HG03354 (cell line): ENCODE measurements around the gene MCOLN2.
"Not testable (repeated sequence)": the region's sequence is repeated elsewhere in the genome, so short reads cannot be mapped to it uniquely, and the experiment has no call there.

Source experiments
- ATAC-seq: cut with Tn5 transposase; IDR thresholded peaks from one replicate; pipeline ENCODE4 v1.9.1; 2021; ENCODE audit warnings: mild to moderate bottlenecking; ENCODE audit not compliant: unreplicated experiment, poor library complexity, severe bottlenecking

MCOLN2 gene

GRCh38 chr1:84996846-84997666, at the start of gene MCOLN2:
Gene MCOLN2, minus strand, starts transcription at chr1:84997113. Its CDS starts 241 bp downstream, at chr1:84996872.
- peak; percentile 57 for ATAC-seq

GRCh38 chr1:85042413-85042812, 45.5 kb upstream of the MCOLN2 start:
- ATAC-seq, result no peak

- no peak for ATAC-seq
Measured at GRCh38 chr1:85041793-85042192, 44.9 kb upstream of the MCOLN2 start.

GRCh38 chr1:85033221-85033620, 36.3 kb upstream of the MCOLN2 start:
- no peak for ATAC-seq

GRCh38 chr1:85030536-85030935, 33.6 kb upstream of the MCOLN2 start:
- ATAC-seq, result no peak

GRCh38 chr1:85028151-85028550, 31.2 kb upstream of the MCOLN2 start:
- ATAC-seq, result no peak

GRCh38 chr1:85027242-85027983, 30.5 kb upstream of the MCOLN2 start:
- ATAC-seq, result peak; percentile 77

GRCh38 chr1:85025940-85026339, 29.0 kb upstream of the MCOLN2 start:
- no peak for ATAC-seq

- ATAC-seq, result no peak
Measured at GRCh38 chr1:85024736-85025135, 27.8 kb upstream of the MCOLN2 start.

- ATAC-seq, result no peak
Measured at GRCh38 chr1:85022700-85023099, 25.8 kb upstream of the MCOLN2 start.

- no peak for ATAC-seq
Measured at GRCh38 chr1:85019994-85020393, 23.1 kb upstream of the MCOLN2 start.

- ATAC-seq, result no peak
Measured at GRCh38 chr1:85015826-85016225, 18.9 kb upstream of the MCOLN2 start.

- ATAC-seq, result not testable (repeated sequence)
Measured at GRCh38 chr1:85005641-85006040, 8.7 kb upstream of the MCOLN2 start.

- ATAC-seq, result no peak
Measured at GRCh38 chr1:85001742-85002141, 4.8 kb upstream of the MCOLN2 start.

GRCh38 chr1:84998642-84999280, 1.8 kb upstream of the MCOLN2 start:
- no peak for ATAC-seq

GRCh38 chr1:84997667-84998600, 1.0 kb upstream of the MCOLN2 start:
- ATAC-seq, result no peak

- peak; percentile 60 for ATAC-seq
Measured at GRCh38 chr1:84995484-84996334, 1.2 kb downstream of the MCOLN2 start.

- peak; percentile 33 for ATAC-seq
Measured at GRCh38 chr1:84991097-84991920, 5.6 kb downstream of the MCOLN2 start.
